PC-3 (cell line): ENCODE data around the gene BANK1. TPM values are rescaled to one million over a fixed set of nuclear protein-coding genes. Genes with fewer than 3 reads are reported as not detected.

ENCODE experiments used
- ATAC-seq: fragments of 200-7000 bp; cut with Tn5 transposase; 2 replicates; pipeline ENCODE4 v1.9.1; 2020; ENCODE audit warnings: mild to moderate bottlenecking, moderate library complexity
- BruUV-seq: library from RNA; stranded (reverse); fragments of 400-500 nt; replicated peaks from 2 replicates; lab custom pipeline; 2021; lab: Mats Ljungman, UMichigan
- CTCF ChIA-PET: fragments of 300-600 bp; sonication (Branson Sonifier 250); formaldehyde crosslinking; loops from one replicate; lab custom pipeline; 2022; ENCODE audit warnings: antibody characterized with exemption; lab: Charles Lee
- POLR2A ChIA-PET: fragments of 300-600 bp; sonication (Branson Sonifier 250); formaldehyde crosslinking; loops from one replicate; lab custom pipeline; 2022; ENCODE audit warnings: antibody characterized with exemption; ENCODE audit not compliant: unreplicated experiment; lab: Charles Lee
- DNase-seq: peaks from one replicate; pipeline ENCODE4 v3.0.0-alpha.2; 2015
- H2AFZ ChIP-seq: fragments of 300-600 bp; sonication (generic); 2 replicates; pipeline ENCODE4 v1.6.0; 2016; ENCODE audit warnings: antibody characterized with exemption, low read length
- H3F3A ChIP-seq: fragments of 300-600 bp; sonication (generic); one replicate; pipeline ENCODE4 v1.6.0; 2017; ENCODE audit warnings: antibody characterized with exemption, low read length, control low read depth, mild to moderate bottlenecking; ENCODE audit not compliant: unreplicated experiment
- H3K27ac ChIP-seq: fragments of 300-600 bp; sonication (generic); 2 replicates; pipeline ENCODE4 v1.5.1; 2016; ENCODE audit warnings: mild to moderate bottlenecking, low read length
- H3K27me3 ChIP-seq: fragments of 300-600 bp; sonication (generic); 2 replicates; pipeline ENCODE4 v1.6.1; 2016; ENCODE audit warnings: low read length, mixed read lengths
- H3K36me3 ChIP-seq: fragments of 300-600 bp; sonication (generic); 2 replicates; pipeline ENCODE4 v1.6.1; 2016; ENCODE audit warnings: low read depth, mixed run types, low read length, mixed read lengths
- H3K4me1 ChIP-seq: fragments of 300-600 bp; sonication (generic); 2 replicates; pipeline ENCODE4 v1.5.1; 2016; ENCODE audit warnings: low read length; ENCODE audit not compliant: insufficient read depth
- H3K4me2 ChIP-seq: fragments of 300-600 bp; sonication (generic); 2 replicates; pipeline ENCODE4 v1.6.0; 2016; ENCODE audit warnings: low read length
- H3K4me3 ChIP-seq: fragments of 300-600 bp; sonication (generic); 2 replicates; pipeline ENCODE4 v1.5.1; 2016; ENCODE audit warnings: mild to moderate bottlenecking, low read length, mixed read lengths
- H3K79me2 ChIP-seq: fragments of 300-600 bp; sonication (generic); 2 replicates; pipeline ENCODE4 v1.6.1; 2017; ENCODE audit warnings: low read length, mixed read lengths
- H3K9ac ChIP-seq: fragments of 300-600 bp; sonication (generic); 2 replicates; pipeline ENCODE4 v1.6.0; 2016; ENCODE audit warnings: mild to moderate bottlenecking, low read length
- H3K9me2 ChIP-seq: fragments of 300-600 bp; sonication (generic); replicated peaks from 2 replicates; pipeline ENCODE4 v1.6.1; 2016; ENCODE audit warnings: mixed run types, low read length, mixed read lengths
- H3K9me3 ChIP-seq: fragments of 300-600 bp; sonication (generic); 2 replicates; pipeline ENCODE4 v1.6.1; 2016; ENCODE audit warnings: low read length, mixed read lengths
- H4K20me1 ChIP-seq: fragments of 300-600 bp; sonication (generic); 2 replicates; pipeline ENCODE4 v1.6.1; 2016; ENCODE audit warnings: low read length, mixed read lengths
- EZH2 ChIP-seq: fragments of 300-600 bp; sonication (generic); IDR thresholded peaks from one replicate; pipeline ENCODE4 v1.6.1; 2017; ENCODE audit warnings: antibody characterized with exemption, mild to moderate bottlenecking, low read length; ENCODE audit not compliant: unreplicated experiment
- EZH2phosphoT487 ChIP-seq: fragments of 300-600 bp; sonication (generic); IDR thresholded peaks from 2 replicates; pipeline ENCODE4 v1.6.1; 2018; ENCODE audit warnings: mild to moderate bottlenecking, antibody characterized with exemption, low read length, borderline replicate concordance
- intact Hi-C: fragments of 100-400 bp; cut with micrococcal nuclease; formaldehyde crosslinking; loops from 2 replicates; pipeline ENCODE4 v1.9.0; 2023
- total RNA-seq: library from RNA; depleted of rRNA; stranded (reverse); fragments of >200 nt; gene quantifications from 2 replicates; pipeline ENCODE4 v1.2.3, GENCODE V29; 2014
- TF ChIP-seq, protein P1 (sequence below): fragments of 300-600 bp; sonication (generic); conservative IDR thresholded peaks from 2 replicates; pipeline ENCODE4 v1.5.1; 2017; ENCODE audit warnings: antibody characterized with exemption, low read depth, mild to moderate bottlenecking, low read length

Gene BANK1
- total RNA-seq, 1 experiment from 2014 or later: 1.5 TPM

DNA sequence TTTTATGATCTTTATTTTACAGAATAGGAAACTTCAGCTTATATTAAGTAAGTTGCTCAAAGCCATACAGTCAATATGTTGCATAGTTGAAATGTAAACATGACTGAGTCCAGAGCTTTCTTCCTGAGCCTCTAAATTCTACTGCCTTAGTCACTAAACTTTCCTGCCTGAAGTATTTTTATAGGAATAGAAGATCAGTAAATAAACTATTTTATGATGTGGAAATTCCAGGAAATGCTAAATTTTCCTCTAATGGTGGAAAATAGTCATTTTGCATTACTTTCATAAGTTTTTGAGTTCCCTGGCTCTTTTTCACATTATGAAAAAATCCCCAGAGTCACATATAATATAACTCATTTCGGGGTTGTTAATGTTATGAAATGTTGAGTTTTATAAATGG is 182.8 kb downstream of the BANK1 start:
- peak overlapping the region; percentile 57 for H3K27ac ChIP-seq
- POLR2A ChIA-PET: no interaction called here
- peak overlapping the region; percentile 17; the same call in 1 of the 2 replicates for H3K4me2 ChIP-seq
- H3F3A ChIP-seq: peaks cover 3% of the 10 kb centered on the region
- H3K4me3 ChIP-seq: no peak overlapping the region
- BruUV-seq: no TSS peak
- ATAC-seq (peak; percentile 59), DNase-seq (peak; percentile 68)
- TF ChIP-seq, protein P1, sequence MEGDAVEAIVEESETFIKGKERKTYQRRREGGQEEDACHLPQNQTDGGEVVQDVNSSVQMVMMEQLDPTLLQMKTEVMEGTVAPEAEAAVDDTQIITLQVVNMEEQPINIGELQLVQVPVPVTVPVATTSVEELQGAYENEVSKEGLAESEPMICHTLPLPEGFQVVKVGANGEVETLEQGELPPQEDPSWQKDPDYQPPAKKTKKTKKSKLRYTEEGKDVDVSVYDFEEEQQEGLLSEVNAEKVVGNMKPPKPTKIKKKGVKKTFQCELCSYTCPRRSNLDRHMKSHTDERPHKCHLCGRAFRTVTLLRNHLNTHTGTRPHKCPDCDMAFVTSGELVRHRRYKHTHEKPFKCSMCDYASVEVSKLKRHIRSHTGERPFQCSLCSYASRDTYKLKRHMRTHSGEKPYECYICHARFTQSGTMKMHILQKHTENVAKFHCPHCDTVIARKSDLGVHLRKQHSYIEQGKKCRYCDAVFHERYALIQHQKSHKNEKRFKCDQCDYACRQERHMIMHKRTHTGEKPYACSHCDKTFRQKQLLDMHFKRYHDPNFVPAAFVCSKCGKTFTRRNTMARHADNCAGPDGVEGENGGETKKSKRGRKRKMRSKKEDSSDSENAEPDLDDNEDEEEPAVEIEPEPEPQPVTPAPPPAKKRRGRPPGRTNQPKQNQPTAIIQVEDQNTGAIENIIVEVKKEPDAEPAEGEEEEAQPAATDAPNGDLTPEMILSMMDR: no peak
- TF ChIP-seq EZH2phosphoT487: no peak
- no peak for TF ChIP-seq EZH2
- 0 out of 2 replicates have a peak overlapping the region, but pooled peaks have one; percentile 39 for H3K9ac ChIP-seq
- no peaks in the 10 kb centered on the region for H3K79me2 ChIP-seq
- no peaks in the 10 kb centered on the region for H3K9me2 ChIP-seq
- H2AFZ ChIP-seq: no peak overlapping the region
- CTCF ChIA-PET: no interaction called here
- H3K4me1 ChIP-seq: peaks cover 66% of the 10 kb centered on the region
- H3K27me3 ChIP-seq: no peaks in the 10 kb centered on the region
- H3K36me3 ChIP-seq: no peaks in the 10 kb centered on the region
- no peaks in the 10 kb centered on the region for H4K20me1 ChIP-seq
- intact Hi-C loops: no loop called here
- H3K9me3 ChIP-seq: no peaks in the 10 kb centered on the region

DNA sequence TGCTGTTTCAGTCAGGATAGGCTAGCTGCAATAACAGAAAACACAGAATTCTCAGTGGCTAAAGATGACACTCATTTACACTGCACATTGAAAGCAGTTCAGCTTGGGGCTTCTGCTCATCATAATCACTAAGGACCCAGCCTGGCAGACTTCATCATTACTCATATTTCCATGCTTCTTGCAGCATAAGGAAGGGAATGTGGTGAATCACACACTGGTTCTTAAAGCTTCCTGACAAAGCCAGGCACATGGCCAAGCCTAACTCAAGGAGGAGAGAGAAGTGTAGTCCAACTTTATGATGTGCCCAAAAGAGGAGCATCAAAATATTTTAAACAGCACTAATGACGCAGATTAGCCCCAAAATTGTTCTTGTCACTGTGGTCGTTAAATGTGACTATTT is 186.5 kb downstream of the BANK1 start:
- ATAC-seq (peak; percentile 90), DNase-seq (peak; percentile 93)
- Histone ChIP-seq H3K4me1 (peaks cover 73% of the 10 kb centered on the region), H3K9me2 (no peaks in the 10 kb centered on the region), H3K4me3 (no peak overlapping the region), H2AFZ (no peak overlapping the region), H4K20me1 (no peaks in the 10 kb centered on the region), H3K9ac (0 out of 2 replicates have a peak overlapping the region, but pooled peaks have one; percentile 14), H3K36me3 (no peaks in the 10 kb centered on the region), H3K4me2 (peak overlapping the region; percentile 64), H3K27me3 (no peaks in the 10 kb centered on the region), H3F3A (peaks cover 3% of the 10 kb centered on the region), H3K79me2 (no peaks in the 10 kb centered on the region), H3K9me3 (no peaks in the 10 kb centered on the region), H3K27ac (peak overlapping the region; percentile 72)
- CTCF ChIA-PET: no interaction called here
- intact Hi-C loops: loop anchor here (5.0 kb wide), 4 partner anchors 80 to 955 kb away; partner anchors contain the start of gene BANK1
- no peak for TF ChIP-seq EZH2phosphoT487
- TF ChIP-seq EZH2: no peak
- TF ChIP-seq, protein P1: no peak
- BruUV-seq: no TSS peak
- POLR2A ChIA-PET: no interaction called here

DNA sequence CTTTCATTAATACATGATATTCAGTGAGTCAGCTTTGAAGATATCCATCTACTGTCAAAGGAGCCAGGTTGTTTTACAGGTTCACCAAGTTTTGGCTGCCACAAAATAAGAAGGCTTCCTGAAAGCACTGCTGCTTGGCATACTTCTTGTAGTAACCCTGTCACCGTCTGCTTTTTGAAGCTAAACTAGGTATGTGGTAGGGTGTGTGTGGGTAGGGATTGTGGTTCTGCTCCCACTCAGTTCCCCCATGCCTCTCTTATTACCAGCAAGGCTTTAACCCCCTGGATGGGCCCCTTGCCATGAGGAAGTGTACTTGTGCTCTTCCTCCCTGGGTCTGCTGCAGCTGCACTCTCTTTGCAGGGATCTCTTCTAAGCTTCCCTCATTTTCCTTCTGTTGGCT is 191.2 kb downstream of the BANK1 start:
- Histone ChIP-seq H3K9me2 (no peaks in the 10 kb centered on the region), H3K9me3 (no peaks in the 10 kb centered on the region), H3K4me1 (peaks cover 49% of the 10 kb centered on the region), H3K27ac (peak overlapping the region; percentile 44), H3K27me3 (no peaks in the 10 kb centered on the region), H3K36me3 (no peaks in the 10 kb centered on the region), H4K20me1 (no peaks in the 10 kb centered on the region), H3F3A (peaks cover 3% of the 10 kb centered on the region), H3K9ac (no peak overlapping the region), H3K4me2 (peak overlapping the region; percentile 56), H2AFZ (no peak overlapping the region), H3K4me3 (no peak overlapping the region; the same call in 1 of the 2 replicates), H3K79me2 (no peaks in the 10 kb centered on the region)
- DNase-seq: peak; percentile 93
- intact Hi-C loops: no loop called here
- CTCF ChIA-PET: no interaction called here
- ATAC-seq: peak; percentile 54
- POLR2A ChIA-PET: interaction anchor here (0.7 kb wide), 1 partner anchor 730 kb away, joined by 3 read pairs; no protein-coding TSS in a partner anchor
- no peak for TF ChIP-seq EZH2phosphoT487
- TF ChIP-seq, protein P1: no peak
- no TSS peak for BruUV-seq
